ENCODE measurements around the gene OXCT1.

GRCh38 chr5:41832430-41832829 lies 37.8 kb downstream of the OXCT1 start:
- TF ChIP-seq EGR2 (tag by site-specific recombination; IDR thresholded peaks at IDR 0.05; ENCODE audit: low read depth), result no peak
- no peak for TF ChIP-seq ZIC2 (tag by site-specific recombination; IDR thresholded peaks at IDR 0.05)
- TF ChIP-seq REST (tag by site-specific recombination; IDR thresholded peaks at IDR 0.05), result no peak
- TF ChIP-seq ZNF133 (tag by site-specific recombination; IDR thresholded peaks at IDR 0.05), result no peak
- no peak for TF ChIP-seq CTCF (tag by site-specific recombination; IDR thresholded peaks at IDR 0.05)
- no peak for TF ChIP-seq ZBTB1 (tag by site-specific recombination; IDR thresholded peaks at IDR 0.05)
- TF ChIP-seq ELK4 (IDR thresholded peaks at IDR 0.05; ENCODE audit: borderline replicate concordance, low read depth, low read length), result no peak
- TF ChIP-seq ZNF391 (tag by site-specific recombination; IDR thresholded peaks at IDR 0.05; ENCODE audit: borderline replicate concordance, low read depth), result no peak
- TF ChIP-seq ZNF239 (tag by site-specific recombination; IDR thresholded peaks at IDR 0.05), result no peak

Measured in HEK293 (cell line).